Activated CD8-positive, alpha-beta memory T cell treated with anti-CD3 and anti-CD28 coated beads, Interleukin-2, amount 50 U/mL, for 4 hours (primary cell): ENCODE results near the gene CSF1.
"Not testable (repeated sequence)": the region's sequence is repeated elsewhere in the genome, so short reads cannot be mapped to it uniquely, and the experiment has no call there.

ENCODE experiments used
- DNase-seq: peaks from one replicate; pipeline ENCODE4 v3.0.0-alpha.2; 2020

The CSF1 gene

GRCh38 chr1:109910123-109910962, at the start of gene CSF1:
CSF1 (plus strand) TSS chr1:109910849; CDS start chr1:109911024, 175 bp downstream.
- DNase-seq: peak; percentile 69

GRCh38 chr1:109861616-109862015, 49.0 kb upstream of the CSF1 start:
- DNase-seq: not testable (repeated sequence)

- DNase-seq: no peak
Measured at GRCh38 chr1:109863667-109864046, 47.0 kb upstream of the CSF1 start.

- DNase-seq: no peak
Measured at GRCh38 chr1:109864047-109864822, 46.4 kb upstream of the CSF1 start.

- DNase-seq: no peak
Measured at GRCh38 chr1:109864930-109865612, 45.6 kb upstream of the CSF1 start.

- no peak for DNase-seq
Measured at GRCh38 chr1:109866071-109866470, 44.6 kb upstream of the CSF1 start.

GRCh38 chr1:109873278-109874175, 37.1 kb upstream of the CSF1 start:
- DNase-seq: no peak

- DNase-seq: no peak
Measured at GRCh38 chr1:109874445-109874844, 36.2 kb upstream of the CSF1 start.

GRCh38 chr1:109875874-109876273, 34.8 kb upstream of the CSF1 start:
- no peak for DNase-seq

- DNase-seq: no peak
Measured at GRCh38 chr1:109876617-109877316, 33.9 kb upstream of the CSF1 start.

- no peak for DNase-seq
Measured at GRCh38 chr1:109877317-109877771, 33.3 kb upstream of the CSF1 start.

- no peak for DNase-seq
Measured at GRCh38 chr1:109877776-109878175, 32.9 kb upstream of the CSF1 start.

GRCh38 chr1:109878531-109879104, 32.0 kb upstream of the CSF1 start:
- no peak for DNase-seq

- not testable (repeated sequence) for DNase-seq
Measured at GRCh38 chr1:109879371-109879770, 31.3 kb upstream of the CSF1 start.

GRCh38 chr1:109879881-109880525, 30.6 kb upstream of the CSF1 start:
- DNase-seq: no peak

GRCh38 chr1:109880971-109881894, 29.4 kb upstream of the CSF1 start:
- DNase-seq: no peak

GRCh38 chr1:109881906-109882287, 28.8 kb upstream of the CSF1 start:
- DNase-seq: no peak

GRCh38 chr1:109882288-109883245, 28.1 kb upstream of the CSF1 start:
- DNase-seq: no peak
